Ectodermal cell (in vitro differentiated cells): Measurements from ENCODE around the gene NOC2L.

Experiments
- H3K27ac ChIP-seq: 2 replicates; pipeline ENCODE4 v1.7.0; 2013; ENCODE audit warnings: mild to moderate bottlenecking, low read depth, low read length; ENCODE audit not compliant: insufficient read depth, poor library complexity, severe bottlenecking
- H3K27me3 ChIP-seq: 2 replicates; pipeline ENCODE4 v1.7.0; 2013; ENCODE audit warnings: mild to moderate bottlenecking, low read length; ENCODE audit not compliant: insufficient read depth, control insufficient read depth, poor library complexity, severe bottlenecking
- H3K36me3 ChIP-seq: one replicate; pipeline ENCODE4 v1.7.0; 2013; ENCODE audit warnings: low read length; ENCODE audit not compliant: control insufficient read depth, insufficient read depth
- H3K4me1 ChIP-seq: one replicate; pipeline ENCODE4 v1.7.0; 2013; ENCODE audit warnings: low read length; ENCODE audit not compliant: control insufficient read depth, insufficient read depth
- H3K4me3 ChIP-seq: 2 replicates; pipeline ENCODE4 v1.7.0; 2013; ENCODE audit warnings: low read depth, low read length, control low read depth; ENCODE audit not compliant: insufficient read depth
- H3K9me3 ChIP-seq: 2 replicates; pipeline ENCODE4 v1.7.0; 2013; ENCODE audit warnings: mild to moderate bottlenecking, low read length, moderate library complexity; ENCODE audit not compliant: control insufficient read depth
- WGBS, 2 experiments: methylation state at CpG; one replicate each; pipeline ENCODE4 v1.1.7; 2013; ENCODE audit warnings: missing lambda C conversion rate in 2 of 2; 5-methylcytosine and 5-hydroxymethylcytosine counted together

The NOC2L gene

DNA sequence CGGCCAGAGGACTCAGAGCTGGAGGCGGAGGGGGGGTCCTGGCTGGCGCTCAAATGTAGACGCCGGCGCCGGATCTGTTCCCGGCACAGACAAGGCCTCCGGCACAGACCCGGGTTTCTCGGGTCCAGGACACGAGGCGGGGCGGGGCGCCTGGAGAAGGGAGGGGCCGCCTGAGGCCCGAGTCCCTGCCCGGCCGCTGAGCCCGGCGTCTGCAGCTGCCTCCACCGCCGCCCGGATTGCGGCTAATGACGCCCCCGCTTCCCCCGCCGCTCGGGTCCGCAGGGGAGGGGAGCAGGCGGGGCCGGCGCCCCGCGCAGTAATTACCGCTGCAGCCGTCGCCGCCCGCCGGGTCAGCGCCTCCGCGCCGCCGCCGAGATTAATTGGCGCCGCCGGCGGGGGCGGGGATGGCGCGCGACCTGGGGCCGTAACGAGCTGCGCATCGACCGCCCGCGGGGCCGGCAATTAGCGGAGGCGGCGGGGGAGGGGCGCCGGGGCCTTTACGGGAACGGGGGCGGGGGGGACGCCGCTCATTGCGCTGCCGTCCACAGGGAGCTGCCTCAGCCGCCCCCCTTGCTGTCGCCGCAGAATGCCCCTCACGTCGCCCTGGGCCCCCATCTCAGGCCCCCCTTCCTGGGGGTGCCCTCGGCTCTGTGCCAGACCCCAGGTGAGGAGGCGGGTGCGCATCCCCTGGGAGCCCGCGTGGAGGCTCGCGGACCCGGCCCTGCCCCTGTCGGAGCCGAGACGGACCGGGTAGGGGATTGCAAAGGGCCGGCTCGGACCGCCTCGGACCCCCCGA, 17.3 kb downstream of the NOC2L start:
- 0 to 1% methylated on average over 98 of the region's 98 CpGs for WGBS, 2 experiments
- Histone ChIP-seq H3K9me3 (no peaks in the 10 kb centered on the region), H3K27me3 (peaks cover 73% of the 10 kb centered on the region), H3K4me3 (peak overlapping the region; percentile 31), H3K27ac (no peak overlapping the region), H3K4me1 (peaks cover 40% of the 10 kb centered on the region), H3K36me3 (peaks cover 5% of the 10 kb centered on the region)

DNA sequence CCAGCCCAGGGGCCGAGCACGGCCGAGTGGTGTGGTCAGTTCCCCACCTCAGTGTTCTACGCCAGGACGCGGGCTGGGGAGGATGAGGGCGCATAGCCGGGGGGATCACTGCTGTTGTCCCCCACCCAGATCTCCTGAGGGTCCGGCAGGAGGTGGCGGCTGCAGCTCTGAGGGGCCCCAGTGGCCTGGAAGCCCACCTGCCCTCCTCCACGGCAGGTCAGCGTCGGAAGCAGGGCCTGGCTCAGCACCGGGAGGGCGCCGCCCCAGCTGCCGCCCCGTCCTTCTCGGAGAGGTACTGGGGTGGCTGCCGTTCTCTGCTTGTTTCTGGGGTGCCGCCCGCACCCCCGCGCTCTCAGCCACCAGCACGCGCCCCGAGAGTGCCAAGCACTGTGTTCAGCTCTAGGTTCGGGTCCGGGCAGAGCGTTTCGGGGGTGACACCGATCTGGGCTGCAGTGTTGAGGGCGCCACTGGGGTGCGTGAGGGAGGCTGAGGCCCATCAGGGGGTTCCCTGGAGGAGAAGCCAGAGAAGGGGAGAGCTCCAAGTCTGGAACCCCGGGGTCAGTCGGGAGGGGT, 18.0 kb downstream of the NOC2L start:
- WGBS, 2 experiments = 8 to 10% methylated on average over 36 of the region's 36 CpGs
- Histone ChIP-seq H3K9me3 (no peaks in the 10 kb centered on the region), H3K27ac (no peak overlapping the region), H3K27me3 (peaks cover 80% of the 10 kb centered on the region), H3K4me1 (peaks cover 40% of the 10 kb centered on the region), H3K4me3 (peak overlapping the region; percentile 14), H3K36me3 (no peaks in the 10 kb centered on the region)

GRCh38 chr1:940107-941014, 18.7 kb downstream of the NOC2L start:
- H3K36me3 ChIP-seq = no peaks in the 10 kb centered on the region
- peak overlapping the region; percentile 14 for H3K4me3 ChIP-seq
- 1% methylated on average over 86 of the region's 86 CpGs for WGBS, 2 experiments
- H3K27ac ChIP-seq = no peak overlapping the region
- H3K27me3 ChIP-seq = peaks cover 88% of the 10 kb centered on the region
- H3K4me1 ChIP-seq = peaks cover 46% of the 10 kb centered on the region
- H3K9me3 ChIP-seq = no peaks in the 10 kb centered on the region

DNA sequence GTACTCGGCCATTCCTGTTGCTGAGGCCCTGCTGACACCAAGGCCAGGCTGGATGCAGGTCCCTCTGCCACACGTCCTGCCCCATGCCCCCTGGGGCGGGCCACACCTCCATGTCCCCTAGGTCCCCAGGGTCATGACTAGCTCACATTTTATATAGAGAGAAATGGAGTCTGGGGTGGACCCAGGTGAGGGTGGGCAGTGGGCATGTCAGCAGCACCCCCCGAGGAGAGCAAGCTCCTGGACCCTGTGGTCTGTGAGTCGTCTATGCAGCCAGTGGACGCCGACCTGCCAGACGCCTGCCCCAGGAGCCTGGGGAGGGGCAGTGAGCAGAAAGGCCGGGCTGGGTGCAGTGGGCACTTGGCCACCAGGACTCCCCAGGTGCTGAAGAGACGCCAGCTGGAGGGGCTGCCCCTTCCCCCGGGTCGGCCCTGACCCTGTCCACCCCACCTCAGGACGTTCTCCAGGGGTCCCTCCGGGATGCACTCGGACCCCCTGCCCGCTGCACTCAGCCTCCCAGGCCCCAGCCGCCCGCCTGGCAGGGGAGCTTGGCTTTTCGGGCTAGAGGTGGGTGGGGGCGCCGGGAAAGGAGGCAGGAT, 19.4 kb downstream of the NOC2L start:
- Histone ChIP-seq H3K36me3 (no peaks in the 10 kb centered on the region), H3K27me3 (peaks cover 95% of the 10 kb centered on the region), H3K27ac (no peak overlapping the region), H3K4me3 (peak overlapping the region; percentile 14), H3K9me3 (no peaks in the 10 kb centered on the region), H3K4me1 (peaks cover 51% of the 10 kb centered on the region)
- WGBS, 2 experiments = 10 to 11% methylated on average over 21 of the region's 21 CpGs

DNA sequence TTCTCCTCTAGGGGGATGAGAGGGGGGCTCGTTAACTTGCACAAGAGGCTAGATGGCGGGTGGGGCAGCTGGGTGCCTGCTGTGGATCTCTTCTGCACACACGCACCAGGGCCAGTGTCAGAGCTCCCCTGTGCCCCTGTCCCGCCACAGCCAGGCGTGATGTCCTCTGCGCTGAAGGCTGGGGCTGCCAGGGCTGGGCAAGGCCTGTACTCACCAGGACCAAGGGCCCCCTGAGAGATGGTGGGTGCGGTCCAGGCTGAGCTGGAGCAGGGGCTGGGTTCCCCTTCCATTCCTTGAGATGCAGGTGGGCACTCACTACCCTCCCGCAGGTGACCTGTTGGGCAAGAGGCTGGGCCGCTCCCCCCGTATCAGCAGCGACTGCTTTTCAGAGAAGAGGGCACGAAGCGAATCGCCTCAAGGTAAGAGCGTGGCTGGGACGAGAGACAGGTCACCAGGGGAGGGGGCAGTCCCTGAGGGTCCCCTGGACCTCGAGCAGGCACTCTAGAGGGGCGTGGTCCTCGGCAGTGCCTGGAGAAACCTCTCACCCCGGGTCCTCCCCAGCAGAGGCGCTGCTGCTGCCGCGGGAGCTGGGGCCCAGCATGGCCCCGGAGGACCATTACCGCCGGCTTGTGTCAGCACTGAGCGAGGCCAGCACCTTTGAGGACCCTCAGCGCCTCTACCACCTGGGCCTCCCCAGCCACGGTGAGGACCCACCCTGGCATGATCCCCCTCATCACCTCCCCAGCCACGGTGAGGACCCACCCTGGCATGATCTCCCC, 20.2 kb downstream of the NOC2L start:
- no peaks in the 10 kb centered on the region for H3K36me3 ChIP-seq
- no peak overlapping the region for H3K27ac ChIP-seq
- peaks cover 51% of the 10 kb centered on the region for H3K4me1 ChIP-seq
- peaks cover 94% of the 10 kb centered on the region for H3K27me3 ChIP-seq
- WGBS, 2 experiments = 32 to 34% methylated on average over 30 of the region's 30 CpGs
- no peaks in the 10 kb centered on the region for H3K9me3 ChIP-seq
- H3K4me3 ChIP-seq = no peak overlapping the region

GRCh38 chr1:938088-938683, 20.9 kb downstream of the NOC2L start:
- Histone ChIP-seq H3K4me3 (no peak overlapping the region), H3K9me3 (no peaks in the 10 kb centered on the region), H3K27ac (no peak overlapping the region), H3K36me3 (no peaks in the 10 kb centered on the region), H3K27me3 (peaks cover 94% of the 10 kb centered on the region), H3K4me1 (peaks cover 52% of the 10 kb centered on the region)
- WGBS, 2 experiments = 79 to 83% methylated on average over 15 of the region's 15 CpGs

DNA sequence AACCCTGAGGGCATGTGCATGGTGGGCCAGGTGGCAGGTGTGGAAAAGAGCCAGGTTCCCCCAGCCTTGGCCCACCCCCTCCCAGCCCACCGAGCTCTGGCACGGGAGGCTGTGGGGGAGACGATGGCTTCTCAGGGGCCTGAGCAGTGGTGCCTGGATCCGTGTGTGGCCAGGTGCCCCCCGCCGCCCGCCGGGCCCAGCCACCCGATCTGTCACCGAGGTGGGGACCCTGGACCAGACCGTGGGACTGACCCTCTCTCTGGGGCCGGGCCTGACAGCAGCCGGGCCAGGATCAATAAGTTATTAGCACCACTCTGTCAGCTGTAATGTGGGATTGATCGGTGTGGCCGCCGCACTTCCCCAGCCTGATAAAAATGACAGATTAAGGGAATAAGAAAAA, 21.5 kb downstream of the NOC2L start:
- Histone ChIP-seq H3K4me3 (no peak overlapping the region), H3K27me3 (peaks cover 94% of the 10 kb centered on the region), H3K27ac (no peak overlapping the region), H3K4me1 (peaks cover 53% of the 10 kb centered on the region), H3K36me3 (no peaks in the 10 kb centered on the region), H3K9me3 (no peaks in the 10 kb centered on the region)
- 87 to 89% methylated on average over 16 of the region's 16 CpGs for WGBS, 2 experiments

DNA sequence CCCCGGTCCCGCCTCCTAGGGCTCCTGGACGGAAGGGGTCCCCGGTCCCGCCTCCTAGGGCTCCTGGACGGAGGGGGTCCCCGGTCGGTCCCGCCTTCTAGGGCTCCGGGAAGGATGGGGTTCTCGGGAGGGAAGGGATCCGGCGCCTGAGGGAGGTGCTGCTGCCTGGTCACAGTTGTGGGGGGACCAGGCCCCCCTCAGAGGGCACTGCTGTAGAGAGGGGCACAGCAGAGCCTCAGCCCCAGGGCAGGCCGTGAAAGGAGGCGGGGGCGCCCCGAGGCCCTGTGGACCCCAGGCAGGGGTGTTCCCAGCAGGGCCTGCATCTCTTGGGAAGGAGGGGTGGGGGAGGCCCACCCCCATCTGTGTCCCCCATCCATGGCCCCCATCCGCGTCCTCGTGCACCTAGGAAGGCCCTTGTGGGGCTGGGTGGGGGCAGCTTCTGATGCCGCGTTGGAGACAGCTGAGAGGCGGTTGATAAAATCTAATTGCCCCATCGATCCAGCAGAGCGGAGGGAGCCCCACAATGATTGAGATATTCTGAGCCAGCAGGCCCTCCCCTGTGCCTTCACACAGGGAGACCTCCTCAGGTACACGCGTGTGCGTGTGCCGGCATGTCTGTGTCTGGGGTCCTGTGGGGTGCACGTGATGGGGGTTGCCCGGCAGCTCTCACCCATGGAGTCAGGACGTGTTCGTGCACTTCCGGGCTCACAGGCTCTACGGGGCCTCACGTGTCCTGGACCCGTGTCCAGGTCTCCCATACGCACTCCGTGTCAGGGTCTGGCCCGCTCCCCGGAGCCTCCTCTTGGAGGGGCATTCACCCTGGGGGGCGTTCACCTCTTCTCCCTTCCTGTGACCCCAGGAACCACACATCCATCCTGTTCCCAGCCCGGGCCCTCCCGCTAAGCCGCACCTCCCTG, 22.4 kb downstream of the NOC2L start:
- 76% methylated on average over 45 of the region's 45 CpGs for WGBS, 2 experiments
- Histone ChIP-seq H3K4me1 (peaks cover 51% of the 10 kb centered on the region), H3K36me3 (no peaks in the 10 kb centered on the region), H3K27ac (no peak overlapping the region), H3K9me3 (no peaks in the 10 kb centered on the region), H3K27me3 (peaks cover 94% of the 10 kb centered on the region), H3K4me3 (no peak overlapping the region)
